Hepatic stellate cell (primary cell): Measurements from ENCODE around the gene CLSTN2.

Source experiments
- DNase-seq: peaks from one replicate; pipeline ENCODE4 v3.0.0; 2011; ENCODE audit warnings: low spot score

The CLSTN2 gene

DNA sequence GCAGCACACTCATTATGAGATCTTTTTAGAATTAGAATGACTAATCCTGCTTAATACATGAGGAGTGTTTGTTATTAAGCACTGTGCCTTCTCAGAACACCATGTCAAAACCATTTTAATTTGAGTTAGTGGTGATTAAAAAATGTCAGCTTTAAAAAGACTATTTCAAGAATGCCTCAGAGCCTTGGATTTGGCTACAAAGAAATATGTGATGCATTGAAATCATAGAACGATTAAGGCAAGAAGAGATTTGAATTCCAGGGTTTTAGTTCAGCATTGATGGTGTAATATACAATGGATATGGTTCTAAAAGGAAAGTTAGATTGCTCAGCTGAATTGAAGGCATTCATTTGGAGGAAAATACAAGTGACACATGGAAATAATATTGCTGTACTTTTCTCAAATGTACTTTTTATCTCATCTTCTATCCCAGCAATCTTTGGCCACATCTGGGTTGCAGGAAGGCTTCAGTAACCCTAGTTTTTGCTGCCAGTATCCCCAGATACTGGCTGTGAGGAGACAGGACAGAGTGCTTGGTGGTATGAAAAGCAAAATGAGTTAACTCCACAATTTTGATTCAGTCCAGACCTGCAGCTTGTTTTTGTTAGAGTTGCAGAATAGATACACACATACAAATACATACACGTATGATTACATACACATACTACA lies 303.8 kb downstream of the CLSTN2 start:
- DNase-seq: no peak

DNA sequence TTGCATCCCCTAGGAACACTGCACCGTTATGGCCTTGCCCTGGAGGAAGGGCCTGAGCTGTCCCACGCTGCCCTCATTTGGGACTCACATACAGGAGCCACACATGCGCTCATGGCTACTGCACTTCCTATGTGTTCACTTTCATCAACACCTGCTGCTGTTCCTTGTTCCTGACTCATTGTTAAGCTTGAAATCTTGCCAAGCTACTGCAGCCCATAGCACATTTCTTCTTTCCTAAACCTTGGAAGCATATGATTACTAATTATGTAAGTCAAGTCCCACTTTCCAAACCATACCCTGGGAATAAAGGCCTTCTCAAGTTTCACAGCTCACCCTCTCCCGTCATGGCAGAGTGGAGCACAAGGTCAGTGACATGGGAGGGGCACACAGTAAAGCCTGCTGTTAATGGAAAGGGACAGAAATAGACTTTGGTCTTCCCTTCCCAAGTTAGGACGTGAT lies 307.9 kb downstream of the CLSTN2 start:
- DNase-seq: no peak

DNA sequence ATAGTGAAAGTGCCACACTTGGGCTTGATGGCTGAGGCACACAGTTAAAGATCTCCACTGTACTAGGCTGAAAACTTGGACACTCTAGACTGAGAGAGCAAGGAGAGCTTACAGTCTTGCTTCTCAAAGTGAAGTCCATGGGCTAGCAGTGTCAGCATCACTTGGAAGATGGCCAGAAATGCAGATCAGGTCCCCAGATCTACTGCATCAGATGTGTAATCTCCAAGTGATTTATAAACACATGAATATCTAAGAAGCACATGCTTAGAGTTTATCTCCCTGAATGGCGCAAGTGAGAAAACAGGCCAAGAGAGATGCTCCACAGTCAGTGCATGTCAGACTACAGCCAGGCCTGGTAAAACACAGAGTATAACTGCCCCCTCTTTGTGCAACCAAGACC lies 308.6 kb downstream of the CLSTN2 start:
- DNase-seq: no peak

GRCh38 chr3:140244893-140245292 lies 309.9 kb downstream of the CLSTN2 start:
- no peak for DNase-seq

DNA sequence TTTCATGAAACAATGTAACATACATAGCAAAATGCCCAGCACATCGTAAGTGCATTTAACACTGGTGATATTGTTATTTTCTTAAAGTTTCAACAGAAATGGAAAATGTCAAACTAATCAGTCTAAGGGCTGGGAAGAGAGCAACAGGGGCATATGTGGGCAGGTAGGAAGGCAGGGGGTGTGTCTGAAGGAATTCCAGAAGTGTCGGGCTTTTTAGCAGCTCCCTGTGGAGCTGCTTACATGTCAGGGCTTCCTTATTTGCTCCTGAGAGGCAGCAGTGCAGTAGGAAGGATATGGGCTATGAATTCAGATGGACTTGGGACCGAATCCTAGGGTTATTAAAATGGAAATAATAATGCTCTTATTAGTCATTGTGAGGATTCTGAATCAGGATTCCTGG lies 311.6 kb downstream of the CLSTN2 start:
- DNase-seq: no peak

GRCh38 chr3:140247775-140248174 lies 312.8 kb downstream of the CLSTN2 start:
- DNase-seq: no peak

DNA sequence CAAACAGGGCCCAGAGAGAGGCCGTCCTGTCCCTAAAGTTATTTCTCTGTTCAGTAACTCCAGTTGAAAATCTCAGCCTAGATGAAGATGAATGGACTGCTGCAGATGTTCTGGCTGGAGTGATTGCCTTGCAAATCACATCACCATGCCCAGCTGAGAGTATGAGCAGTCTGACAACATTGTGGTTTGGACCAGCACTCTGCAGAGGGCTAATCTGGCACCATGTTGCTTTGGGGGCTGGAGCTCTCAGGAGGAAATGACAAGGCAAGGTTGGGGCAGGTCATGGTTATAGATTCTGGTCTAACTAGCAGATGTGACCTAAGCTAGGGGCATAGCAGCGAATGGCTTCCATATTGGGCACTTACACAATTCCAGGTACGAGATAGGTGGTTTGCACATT lies 314.2 kb downstream of the CLSTN2 start:
- no peak for DNase-seq

DNA sequence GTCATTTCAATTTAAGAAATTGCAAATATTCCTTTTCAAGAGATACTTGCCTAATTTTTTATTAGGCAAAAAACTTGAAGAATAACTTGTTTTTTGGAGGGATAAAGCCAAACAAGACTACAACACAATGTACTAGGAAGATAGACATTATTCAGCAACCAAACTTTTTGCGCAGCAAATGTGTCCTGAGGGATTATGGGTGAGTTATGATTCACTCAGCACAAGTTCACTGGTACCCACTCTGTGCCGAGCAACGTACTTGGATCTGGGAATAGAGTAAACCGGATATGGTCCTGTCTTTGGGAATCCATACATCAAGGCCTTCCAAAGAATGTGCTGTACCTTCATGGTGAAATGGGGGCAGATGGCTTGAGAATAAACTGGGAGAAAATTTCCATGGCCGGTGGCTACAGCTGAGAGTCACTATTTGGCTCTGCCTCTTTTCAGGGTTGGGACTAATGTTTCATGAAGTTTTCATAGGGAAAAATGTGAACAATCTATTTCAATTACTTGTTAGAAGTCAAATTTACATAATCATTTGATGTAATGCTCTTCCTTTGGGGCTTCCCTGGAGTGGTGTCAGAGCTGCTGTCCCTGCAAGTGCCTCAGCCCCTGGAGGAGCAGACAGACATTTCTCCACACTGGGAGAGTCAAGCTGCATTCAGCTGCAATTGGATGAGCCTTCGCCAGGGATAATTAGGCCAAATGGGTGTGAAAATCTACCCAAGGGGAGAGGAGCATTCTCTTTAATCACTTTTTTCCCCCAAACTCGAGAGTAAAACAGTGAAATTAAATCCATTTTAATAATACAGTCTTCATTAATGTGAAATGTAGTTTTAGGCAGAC lies 315.2 kb downstream of the CLSTN2 start:
- no peak for DNase-seq

DNA sequence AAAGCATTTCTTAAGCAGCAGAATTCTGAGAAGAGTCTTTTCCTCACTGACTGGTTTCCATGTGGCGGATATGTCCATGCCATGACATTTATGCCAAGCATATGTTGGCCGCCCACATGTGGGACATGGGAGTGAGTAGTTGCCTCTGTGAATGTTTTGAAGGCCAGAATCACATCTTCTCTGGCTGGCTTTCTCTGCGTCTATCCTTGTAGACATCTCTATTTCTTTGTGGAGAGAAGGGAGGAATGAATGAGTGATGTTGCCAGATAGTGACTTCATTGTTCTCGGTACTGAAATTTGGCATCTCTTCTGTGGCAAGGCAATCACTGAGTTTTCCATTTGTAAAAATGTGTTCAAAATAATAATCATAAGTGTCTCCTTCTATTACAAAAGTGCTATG lies 316.0 kb downstream of the CLSTN2 start:
- no peak for DNase-seq

DNA sequence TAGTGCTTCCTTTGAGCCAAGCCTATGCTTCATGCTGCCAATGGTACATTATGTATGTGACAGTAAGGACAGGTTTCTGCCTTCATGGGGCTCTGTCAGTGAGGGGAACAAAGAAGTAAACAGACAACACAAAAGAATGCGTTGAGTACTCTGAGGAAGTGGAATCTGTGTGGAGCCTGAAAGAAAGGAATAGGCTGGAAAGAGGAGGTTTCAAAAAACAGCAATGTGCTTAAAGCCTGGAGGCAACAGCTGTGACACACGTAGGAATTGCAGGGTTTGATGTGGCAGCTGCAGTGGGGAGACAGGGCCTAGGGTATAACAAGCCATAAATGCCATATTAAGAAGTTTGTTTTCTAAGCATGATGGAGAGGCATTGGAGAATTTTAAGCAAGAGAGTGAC lies 316.7 kb downstream of the CLSTN2 start:
- no peak for DNase-seq

- DNase-seq: no peak
Observed at GRCh38 chr3:140252812-140253656, 318.0 kb downstream of the CLSTN2 start.

DNA sequence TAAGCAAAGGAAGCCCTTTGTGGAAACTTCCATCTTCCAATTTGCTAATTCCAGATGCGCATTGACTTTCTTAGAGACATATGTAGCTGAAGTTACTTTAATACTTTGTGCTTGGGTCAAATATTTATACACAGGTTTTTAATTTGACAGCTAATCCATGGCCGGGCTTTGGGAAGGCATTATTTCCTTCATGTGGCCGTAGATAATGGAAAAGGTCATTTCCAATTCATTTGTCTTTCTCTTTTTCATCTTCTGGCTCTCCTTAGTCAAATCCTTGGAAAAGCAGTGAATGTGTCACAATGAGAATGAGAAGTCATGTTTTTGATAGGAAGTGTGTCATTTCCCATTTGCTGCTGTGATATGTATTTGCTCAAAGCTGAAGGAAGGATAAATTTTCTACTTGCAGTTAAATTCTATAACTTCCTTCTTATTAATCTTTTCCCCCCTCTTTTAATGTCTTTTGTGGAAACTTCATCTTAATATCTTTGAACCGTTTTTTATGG lies 323.3 kb downstream of the CLSTN2 start:
- no peak for DNase-seq

DNA sequence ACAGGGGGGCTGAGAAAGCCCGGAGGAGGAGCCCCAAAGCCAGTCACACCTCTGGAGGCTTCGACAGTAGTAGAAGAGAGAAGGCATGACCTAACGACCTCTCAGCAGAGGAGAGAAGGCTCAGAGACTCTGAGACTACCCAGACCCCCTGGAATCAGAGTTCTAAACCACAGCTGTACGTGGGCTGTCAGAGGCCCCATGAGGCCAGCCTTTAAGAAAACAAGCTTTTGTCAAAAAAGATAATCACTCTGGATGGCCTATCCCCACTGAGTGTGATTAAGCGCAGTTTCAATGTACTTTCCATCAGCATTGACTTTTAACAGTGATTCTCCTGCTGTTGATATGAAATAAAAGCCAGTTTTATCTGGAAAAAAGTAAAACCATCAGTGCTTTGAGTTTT lies 330.3 kb downstream of the CLSTN2 start:
- no peak for DNase-seq

DNA sequence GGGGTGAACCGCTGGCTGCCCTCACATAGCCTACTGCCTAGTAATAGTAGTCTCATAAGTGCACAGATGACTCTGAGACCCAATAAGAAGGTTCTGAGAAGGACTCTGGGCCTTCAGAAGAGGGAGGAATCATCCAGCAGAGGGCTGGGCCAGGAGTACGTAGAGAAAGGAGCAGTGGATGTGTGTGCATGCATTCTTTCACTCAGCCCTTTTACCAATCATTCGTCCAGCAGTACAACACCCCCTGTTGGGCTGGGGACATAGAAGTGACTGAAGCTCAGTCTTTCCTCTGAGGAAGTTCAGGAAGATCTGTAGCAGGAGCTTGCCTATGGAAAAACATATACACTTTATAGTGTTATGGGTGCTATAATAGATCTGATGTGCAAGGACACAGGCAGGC lies 333.1 kb downstream of the CLSTN2 start:
- no peak for DNase-seq

GRCh38 chr3:140268610-140269009 lies 333.6 kb downstream of the CLSTN2 start:
- DNase-seq: no peak

DNA sequence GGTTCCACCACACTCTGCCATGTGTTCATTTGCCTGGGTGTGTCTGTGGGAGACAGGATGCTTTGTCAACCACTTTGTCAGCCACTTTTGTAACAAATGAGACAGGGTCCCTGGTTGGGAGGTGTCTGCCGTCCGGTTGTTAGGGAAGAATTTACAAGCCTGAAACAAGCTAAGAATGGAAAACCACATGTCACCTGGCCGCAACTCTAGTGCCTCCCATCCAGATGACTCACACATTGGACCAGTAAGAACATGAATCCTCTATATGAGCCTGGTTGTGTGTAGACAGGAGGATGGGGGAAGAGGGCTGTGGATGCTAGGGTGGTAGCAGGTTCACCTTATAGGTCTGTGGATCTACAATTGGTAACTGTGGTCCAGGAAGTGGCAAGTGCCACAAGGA lies 335.3 kb downstream of the CLSTN2 start:
- no peak for DNase-seq

- no peak for DNase-seq
Observed at GRCh38 chr3:140273542-140274195, 338.7 kb downstream of the CLSTN2 start.

DNA sequence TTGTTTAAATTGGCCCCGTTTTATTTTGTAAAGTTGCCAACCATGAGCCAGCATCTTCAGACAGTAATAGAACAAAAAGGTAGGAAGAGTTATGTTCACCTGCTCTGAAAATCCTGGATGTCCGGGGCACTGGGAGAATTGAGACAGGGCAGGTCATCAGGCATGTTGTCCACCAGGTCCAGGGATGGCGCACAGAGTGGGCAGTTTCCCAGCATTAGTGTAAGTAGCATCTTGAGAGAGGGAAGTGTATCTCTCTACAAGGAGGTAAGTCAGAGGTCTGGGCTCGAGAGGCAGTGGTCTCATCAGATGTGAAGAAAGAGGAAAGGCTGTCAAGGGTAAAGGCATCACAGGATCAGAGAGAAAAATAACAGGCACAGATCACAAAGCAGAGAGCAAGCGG lies 339.4 kb downstream of the CLSTN2 start:
- no peak for DNase-seq

DNA sequence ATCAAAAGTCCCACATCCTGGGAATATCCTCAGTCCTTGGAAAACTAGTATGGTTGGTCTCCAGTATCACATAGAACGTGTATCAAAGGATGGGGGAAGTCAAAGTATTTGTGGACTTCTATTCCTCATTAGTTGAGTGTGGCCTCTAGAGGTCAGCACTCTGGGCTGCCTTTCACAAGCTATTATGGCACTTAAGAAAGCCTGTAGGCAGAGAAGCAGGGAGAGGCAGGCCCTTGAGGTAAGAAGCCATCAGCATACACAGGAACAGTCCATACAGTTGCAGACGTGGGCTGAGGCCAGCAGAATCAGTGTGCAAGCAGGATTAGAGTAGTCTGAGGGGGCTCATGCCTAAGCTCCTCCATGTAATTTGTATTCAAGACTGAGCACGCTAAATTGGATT lies 341.7 kb downstream of the CLSTN2 start:
- DNase-seq: no peak

DNA sequence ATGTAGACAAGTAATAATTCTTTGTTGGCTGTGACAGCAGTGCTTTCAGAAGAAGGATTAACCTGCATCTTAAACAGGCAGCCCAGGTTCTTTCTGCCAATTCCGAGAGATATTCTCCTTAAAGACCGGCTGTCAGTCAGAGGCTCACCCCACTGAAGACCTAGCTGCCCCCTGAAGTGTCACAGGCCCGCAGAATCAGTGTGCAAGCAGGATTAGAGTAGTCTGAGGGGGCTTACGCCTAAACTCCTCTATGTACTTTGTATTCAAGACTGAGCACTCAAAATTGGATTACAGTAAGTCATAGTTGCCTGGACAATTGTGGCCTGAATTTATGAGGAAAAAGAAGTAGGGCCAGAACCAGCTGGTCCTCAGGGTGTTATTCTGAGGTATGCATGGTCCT lies 342.9 kb downstream of the CLSTN2 start:
- no peak for DNase-seq

DNA sequence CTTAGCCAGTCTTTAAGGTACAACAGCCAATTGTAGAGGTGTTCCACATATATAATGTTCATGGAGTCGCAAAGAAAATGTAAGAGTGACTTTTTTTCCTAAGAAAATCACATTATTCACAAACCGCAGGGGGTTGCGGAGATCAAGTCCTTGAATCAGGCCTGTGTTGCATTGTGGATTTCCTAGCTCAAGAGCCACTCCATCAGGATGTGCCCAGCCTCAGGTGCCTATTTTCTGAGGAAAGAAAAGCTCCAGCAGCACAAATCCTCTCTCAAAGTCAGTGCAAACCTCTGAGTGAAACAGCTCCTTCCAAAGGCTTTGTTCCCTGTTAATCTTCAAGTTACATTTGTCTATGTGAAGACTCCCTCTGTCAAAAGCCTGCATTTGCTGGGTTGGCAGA lies 349.4 kb downstream of the CLSTN2 start:
- DNase-seq: no peak

DNA sequence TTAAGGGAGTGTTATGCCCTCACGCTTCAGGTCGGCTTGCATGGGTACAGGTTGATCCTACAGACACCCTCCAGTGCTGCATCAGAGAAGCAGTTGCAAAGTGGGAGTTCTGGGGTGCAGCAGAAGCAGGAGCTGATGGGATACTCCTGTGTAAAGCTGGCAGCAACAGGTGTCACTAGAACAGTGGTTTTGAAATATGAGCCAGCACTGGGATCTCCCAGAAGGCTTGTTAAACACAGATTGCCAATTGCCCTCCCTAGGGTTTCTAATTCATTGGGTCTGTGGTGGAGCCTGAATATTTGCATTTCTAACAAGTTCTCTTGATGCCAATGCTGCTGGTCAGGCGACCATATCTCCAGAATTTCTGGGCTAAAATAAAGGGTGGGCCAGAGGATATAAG lies 350.4 kb downstream of the CLSTN2 start:
- DNase-seq: no peak
